GM23338 (cell line): ENCODE results near the gene ETV4. TPM values are rescaled to one million over a fixed set of nuclear protein-coding genes. Genes with fewer than 3 reads are reported as not detected.

Source experiments
- ATAC-seq: fragments of 200-7000 bp; cut with Tn5 transposase; 3 replicates; pipeline ENCODE4 v1.9.1; 2020
- DNase-seq: peaks from one replicate; pipeline ENCODE4 v3.0.0-alpha.2; 2015; ENCODE audit warnings: low spot score
- H2AFZ ChIP-seq: fragments of 200-600 bp; sonication (generic); 2 replicates; pipeline ENCODE4 v1.8.0; 2016; ENCODE audit warnings: antibody characterized with exemption, mild to moderate bottlenecking, moderate library complexity
- H3F3A ChIP-seq: fragments of 200-600 bp; sonication (generic); replicated peaks from 2 replicates; pipeline ENCODE4 v1.8.0; 2017; ENCODE audit warnings: antibody characterized with exemption, mixed run types, low read depth
- H3K27ac ChIP-seq: fragments of 200-600 bp; sonication (generic); 2 replicates; pipeline ENCODE4 v1.6.1; 2016; ENCODE audit warnings: low read depth
- H3K27me3 ChIP-seq: fragments of 200-600 bp; sonication (generic); 2 replicates; pipeline ENCODE4 v1.8.0; 2016; ENCODE audit warnings: mild to moderate bottlenecking, mixed run types, moderate library complexity; ENCODE audit not compliant: insufficient read depth
- H3K36me3 ChIP-seq: fragments of 200-600 bp; sonication (generic); 2 replicates; pipeline ENCODE4 v1.8.0; 2016; ENCODE audit warnings: mild to moderate bottlenecking; ENCODE audit not compliant: insufficient read depth
- H3K4me1 ChIP-seq: fragments of 200-600 bp; sonication (generic); 2 replicates; pipeline ENCODE4 v1.8.0; 2016; ENCODE audit warnings: mild to moderate bottlenecking, moderate library complexity; ENCODE audit not compliant: insufficient read depth
- H3K4me2 ChIP-seq: fragments of 200-600 bp; sonication (generic); 2 replicates; pipeline ENCODE4 v1.7.1; 2017; ENCODE audit warnings: mixed run types
- H3K4me3 ChIP-seq: fragments of 200-600 bp; sonication (generic); 2 replicates; pipeline ENCODE4 v1.6.1; 2016; ENCODE audit warnings: mixed run types
- H3K79me2 ChIP-seq: fragments of 200-600 bp; sonication (generic); replicated peaks from 2 replicates; pipeline ENCODE4 v1.8.0; 2017; ENCODE audit warnings: mild to moderate bottlenecking; ENCODE audit not compliant: insufficient read depth
- H3K9me2 ChIP-seq: fragments of 200-600 bp; sonication (generic); 2 replicates; pipeline ENCODE4 v1.8.0; 2017; ENCODE audit not compliant: insufficient read depth
- H4K20me1 ChIP-seq: fragments of 200-600 bp; sonication (generic); replicated peaks from 2 replicates; pipeline ENCODE4 v1.8.0; 2017; ENCODE audit warnings: mild to moderate bottlenecking; ENCODE audit not compliant: insufficient read depth
- H3K27ac Mint-ChIP-seq: 2 replicates; pipeline ENCODE4 v1.8.0; 2020; ENCODE audit warnings: inconsistent platforms, mild to moderate bottlenecking, moderate library complexity, mixed read lengths
- H3K27me3 Mint-ChIP-seq: 3 replicates; pipeline ENCODE4 v1.8.0; 2022; ENCODE audit warnings: low read depth, mild to moderate bottlenecking, moderate library complexity, mixed read lengths, inconsistent platforms; ENCODE audit not compliant: insufficient read depth, poor library complexity
- H3K36me3 Mint-ChIP-seq: 3 replicates; pipeline ENCODE4 v1.8.0; 2021; ENCODE audit warnings: low read depth, mild to moderate bottlenecking, inconsistent platforms, moderate library complexity, mixed read lengths
- H3K4me1 Mint-ChIP-seq: 3 replicates; pipeline ENCODE4 v1.8.0; 2020; ENCODE audit warnings: mild to moderate bottlenecking, inconsistent platforms, mixed read lengths
- H3K4me3 Mint-ChIP-seq: 3 replicates; pipeline ENCODE4 v1.8.0; 2021; ENCODE audit warnings: moderate library complexity, mild to moderate bottlenecking, inconsistent platforms, mixed read lengths
- H3K9me3 Mint-ChIP-seq: 3 replicates; pipeline ENCODE4 v1.8.0; 2020; ENCODE audit warnings: moderate library complexity, mild to moderate bottlenecking, inconsistent platforms, mixed read lengths
- CREB1 ChIP-seq: fragments of 250-450 bp; sonication (Bioruptor Pico); IDR thresholded peaks from 2 replicates; pipeline ENCODE4 v1.5.0; 2020; ENCODE audit warnings: low read depth, mild to moderate bottlenecking, moderate library complexity
- CTCF ChIP-seq, 2 experiments: fragments of 200-600 bp in 1 of 2; sonication (generic) in 1 of 2; conservative IDR thresholded peaks; 2 replicates each; pipeline versions ENCODE4 v1.5.1 to v1.6.1; 2016 to 2017; ENCODE audit warnings: antibody characterized with exemption in 2 of 2, low read depth in 2 of 2, mild to moderate bottlenecking in 2 of 2, moderate library complexity in 1 of 2
- ETS1 ChIP-seq: IDR thresholded peaks from 2 replicates; pipeline ENCODE4 v1.6.1; 2016; ENCODE audit warnings: antibody characterized with exemption
- EZH2 ChIP-seq: fragments of 200-600 bp; sonication (generic); IDR thresholded peaks from one replicate; pipeline ENCODE4 v1.8.0; 2017; ENCODE audit warnings: antibody characterized with exemption, mild to moderate bottlenecking, low read depth; ENCODE audit not compliant: unreplicated experiment
- EZH2phosphoT487 ChIP-seq: fragments of 200-600 bp; sonication (generic); IDR thresholded peaks from one replicate; pipeline ENCODE4 v1.8.1; 2018; ENCODE audit warnings: antibody characterized with exemption; ENCODE audit not compliant: unreplicated experiment
- JUNB ChIP-seq: IDR thresholded peaks from one replicate; pipeline ENCODE4 v1.6.1; 2016; ENCODE audit warnings: antibody characterized with exemption; ENCODE audit not compliant: unreplicated experiment
- NANOG ChIP-seq: IDR thresholded peaks from 2 replicates; pipeline ENCODE4 v1.6.1; 2016; ENCODE audit warnings: antibody characterized with exemption, borderline replicate concordance
- POLR2AphosphoS5 ChIP-seq: IDR thresholded peaks from 2 replicates; pipeline ENCODE4 v1.6.1; 2016; ENCODE audit warnings: antibody characterized with exemption, low read depth
- REST ChIP-seq: IDR thresholded peaks from one replicate; pipeline ENCODE4 v1.6.1; 2018; ENCODE audit warnings: antibody characterized with exemption; ENCODE audit not compliant: unreplicated experiment
- STAT1 ChIP-seq: IDR thresholded peaks from one replicate; pipeline ENCODE4 v1.6.1; 2016; ENCODE audit warnings: antibody characterized with exemption; ENCODE audit not compliant: unreplicated experiment
- ZNF331 ChIP-seq: fragments of 250-450 bp; sonication (Bioruptor Pico); IDR thresholded peaks from 2 replicates; pipeline ENCODE4 v1.5.0; 2020; ENCODE audit warnings: low read depth, mild to moderate bottlenecking, moderate library complexity
- polyA plus RNA-seq: library from polyadenylated mRNA; unstranded; fragments of >200 nt; fragmentation: Nextera tagmentation; extraction: Ambion mirVana; gene quantifications from 2 replicates; pipeline ENCODE4 v1.2.1, GENCODE V29; 2016
- total RNA-seq: library from RNA; depleted of rRNA; stranded (reverse); fragments of >200 nt; shearing (Covaris generic); gene quantifications from 2 replicates; pipeline ENCODE4 v1.2.3, GENCODE V29; 2014

The ETV4 gene
- total and polyA plus RNA-seq, 2 experiments from 2014 or later, result 97.2 to 149 TPM

GRCh38 chr17:43595466-43595865, 49.3 kb upstream of the ETV4 start (continued):
- TF ChIP-seq ETS1 (no peak), CTCF (conservative IDR thresholded peaks at IDR 0.05; ENCODE audit: low read depth in 2 of 2) (no peak), ZNF331 (no peak), EZH2phosphoT487 (no peak), JUNB (no peak), CREB1 (CRISPR knock-in tag) (no peak)

- DNase-seq (no peak), ATAC-seq (peak; percentile 55)
- no peaks in the 10 kb centered on the region for H3K27me3 ChIP-seq
- Mint-ChIP-seq H3K27ac (no peak overlapping the region), H3K4me1 (peaks cover 17% of the 10 kb centered on the region), H3K4me3 (no peak overlapping the region), H3K9me3 (no peaks in the 10 kb centered on the region; the same call in 1 of the 3 replicates), H3K27me3 (peaks cover 15% of the 10 kb centered on the region), H3K36me3 (no peaks in the 10 kb centered on the region)
- 0 out of 2 replicates have a peak, but pooled peaks cover 6% of the 10 kb centered on the region for H3F3A ChIP-seq
- H4K20me1 ChIP-seq, result no peaks in the 10 kb centered on the region
- no peak overlapping the region for H3K4me2 ChIP-seq
- no peaks in the 10 kb centered on the region for H3K79me2 ChIP-seq
- H3K9me2 ChIP-seq, result no peaks in the 10 kb centered on the region
- peaks cover 5% of the 10 kb centered on the region for H3K4me1 ChIP-seq
- H3K4me3 ChIP-seq, result no peak overlapping the region
- H3K36me3 ChIP-seq, result no peaks in the 10 kb centered on the region
- TF ChIP-seq STAT1 (no peak), EZH2 (no peak), POLR2AphosphoS5 (no peak), EZH2phosphoT487 (no peak), CTCF (conservative IDR thresholded peaks at IDR 0.05; ENCODE audit: low read depth in 2 of 2) (no peak), NANOG (no peak), REST (no peak), ETS1 (no peak)
- peak overlapping the region; percentile 45 for H3K27ac ChIP-seq
- H2AFZ ChIP-seq, result peak overlapping the region; percentile 90
These were observed 45.8 kb upstream of the ETV4 start for GRCh38 chr17:43591779-43592562.
